ENCODE results near the gene ANAPC7. TPM values are rescaled to one million over a fixed set of nuclear protein-coding genes. Genes with fewer than 3 reads are reported as not detected.

The ANAPC7 gene, protein sequence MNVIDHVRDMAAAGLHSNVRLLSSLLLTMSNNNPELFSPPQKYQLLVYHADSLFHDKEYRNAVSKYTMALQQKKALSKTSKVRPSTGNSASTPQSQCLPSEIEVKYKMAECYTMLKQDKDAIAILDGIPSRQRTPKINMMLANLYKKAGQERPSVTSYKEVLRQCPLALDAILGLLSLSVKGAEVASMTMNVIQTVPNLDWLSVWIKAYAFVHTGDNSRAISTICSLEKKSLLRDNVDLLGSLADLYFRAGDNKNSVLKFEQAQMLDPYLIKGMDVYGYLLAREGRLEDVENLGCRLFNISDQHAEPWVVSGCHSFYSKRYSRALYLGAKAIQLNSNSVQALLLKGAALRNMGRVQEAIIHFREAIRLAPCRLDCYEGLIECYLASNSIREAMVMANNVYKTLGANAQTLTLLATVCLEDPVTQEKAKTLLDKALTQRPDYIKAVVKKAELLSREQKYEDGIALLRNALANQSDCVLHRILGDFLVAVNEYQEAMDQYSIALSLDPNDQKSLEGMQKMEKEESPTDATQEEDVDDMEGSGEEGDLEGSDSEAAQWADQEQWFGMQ
- total RNA-seq, result 12.9 and 21.5 TPM in 2 replicates

GRCh38 chr12:110403146-110403975 is at the start of gene ANAPC7:
TSS of gene ANAPC7 (minus strand) at chr12:110403708. CDS start at chr12:110403627, 81 bp downstream.

GRCh38 chr12:110449799-110450497 is 46.4 kb upstream of the ANAPC7 start, which contains the start of gene ARPC3:
TSS of gene ARPC3 (minus strand) at chr12:110450337. CDS start at chr12:110450260, 77 bp downstream.

Other genes starting within 250 kb of the ANAPC7 start
- 84.2 and 98.8 TPM in 2 replicates for gene ATP2A2, start 122.5 kb downstream of the ANAPC7 start, total RNA-seq
- gene ARPC3, start 46.6 kb upstream of the ANAPC7 start, total RNA-seq, result 458 and 483 TPM in 2 replicates
- 14.6 and 18.7 TPM in 2 replicates for gene GPN3, start 64.5 kb upstream of the ANAPC7 start, total RNA-seq
- gene FAM216A, start 65.1 kb upstream of the ANAPC7 start, total RNA-seq, result 15.8 and 22.8 TPM in 2 replicates
- 54.0 and 59.0 TPM in 2 replicates for gene VPS29, start 98.4 kb upstream of the ANAPC7 start, total RNA-seq
- gene RAD9B, start 98.6 kb upstream of the ANAPC7 start, total RNA-seq, result under 0.01 TPM in 1 of 2 replicates, not detected in the other
- 2.6 and 6.6 TPM in 2 replicates for gene PPTC7, start 179.6 kb upstream of the ANAPC7 start, total RNA-seq
- gene TCTN1, start 210.4 kb upstream of the ANAPC7 start, total RNA-seq, result 28.9 and 33.7 TPM in 2 replicates

Measured in pericardium fibroblast (primary cell).